HepG2 (cell line): Measurements from ENCODE around the gene TLR9. TPM values are rescaled to one million over a fixed set of nuclear protein-coding genes. Genes with fewer than 3 reads are reported as not detected.
A peak's percentile ranks its signal among the peaks of the same experiment; 100 is the strongest.

Experiments used
- AGO1 ChIP-seq: fragments of 200-400 bp; formaldehyde crosslinking; IDR thresholded peaks from 2 replicates; pipeline ENCODE4 v1.6.1; 2017; ENCODE audit warnings: mild to moderate bottlenecking, low read depth, low read length, moderate library complexity; ENCODE audit not compliant: poor library complexity, severe bottlenecking
- ARNT ChIP-seq: fragments of 450-650 bp; IDR thresholded peaks from 2 replicates; pipeline ENCODE4 v1.6.1; 2017
- ELK4 ChIP-seq: sonication (generic); formaldehyde crosslinking; IDR thresholded peaks from 2 replicates; pipeline ENCODE4 v1.9.0; 2021; ENCODE audit warnings: missing genetic modification reagents, borderline replicate concordance
- HNRNPK ChIP-seq: fragments of 200-400 bp; formaldehyde crosslinking; IDR thresholded peaks from 2 replicates; pipeline ENCODE4 v1.6.1; 2018; ENCODE audit warnings: low read length, low read depth, moderate library complexity, mild to moderate bottlenecking; ENCODE audit not compliant: poor library complexity, severe bottlenecking
- HNRNPUL1 ChIP-seq: fragments of 200-400 bp; formaldehyde crosslinking; IDR thresholded peaks from 2 replicates; pipeline ENCODE4 v1.6.1; 2017; ENCODE audit warnings: low read depth, mild to moderate bottlenecking, low read length, moderate library complexity
- JUN ChIP-seq: sonication (generic); formaldehyde crosslinking; IDR thresholded peaks from 2 replicates; pipeline ENCODE4 v1.4.0; 2020; ENCODE audit warnings: mild to moderate bottlenecking, missing genetic modification reagents
- MAFK ChIP-seq, 2 experiments: IDR thresholded peaks in 1 of 2; conservative IDR thresholded peaks in 1 of 2; 2 replicates each; pipeline ENCODE4 v1.6.1; 2011; ENCODE audit warnings: improper control_type of control experiment in 2 of 2, low read length in 2 of 2
- RBAK ChIP-seq: sonication (generic); formaldehyde crosslinking; IDR thresholded peaks from 2 replicates; pipeline ENCODE4 v1.5.1; 2020; ENCODE audit warnings: mild to moderate bottlenecking, missing genetic modification reagents
- RERE ChIP-seq: IDR thresholded peaks from 2 replicates; pipeline ENCODE4 v1.6.1; 2016; ENCODE audit warnings: low read depth, missing genetic modification reagents, missing compliant biosample characterization
- SALL2 ChIP-seq: sonication (generic); formaldehyde crosslinking; IDR thresholded peaks from 2 replicates; pipeline ENCODE4 v1.8.1; 2023; ENCODE audit warnings: mild to moderate bottlenecking, missing genetic modification reagents, inconsistent platforms
- XBP1 ChIP-seq: sonication (generic); formaldehyde crosslinking; IDR thresholded peaks from 2 replicates; pipeline ENCODE4 v1.5.0; 2020; ENCODE audit warnings: missing genetic modification reagents
- ZKSCAN1 ChIP-seq: fragments of 150-350 bp; IDR thresholded peaks from 2 replicates; pipeline ENCODE4 v1.6.1; 2014; ENCODE audit warnings: low read length
- ZNF230 ChIP-seq: sonication (generic); formaldehyde crosslinking; IDR thresholded peaks from 2 replicates; pipeline ENCODE4 v1.4.0; 2020; ENCODE audit warnings: mild to moderate bottlenecking, missing genetic modification reagents
- ZNF441 ChIP-seq: sonication (generic); formaldehyde crosslinking; IDR thresholded peaks from 2 replicates; pipeline ENCODE4 v1.7.0; 2021; ENCODE audit warnings: missing genetic modification reagents, borderline replicate concordance
- ZNF574 ChIP-seq: sonication (generic); formaldehyde crosslinking; IDR thresholded peaks from 2 replicates; pipeline ENCODE4 v1.4.0; 2020; ENCODE audit warnings: missing genetic modification reagents
- ZNF577 ChIP-seq: sonication (generic); formaldehyde crosslinking; IDR thresholded peaks from 2 replicates; pipeline ENCODE4 v1.4.0; 2020; ENCODE audit warnings: mild to moderate bottlenecking, low read depth, missing genetic modification reagents, borderline replicate concordance
- polyA plus RNA-seq, 8 experiments: library from polyadenylated mRNA; depleted of rRNA in 3 of 8; stranded (reverse) in 7 of 8; unstranded in 1 of 8; fragments of >200 nt; fragmentation: Illumina TruSeq in 4 of 8; extraction: Trizol in 4 of 8; gene quantifications; 2 replicates each; pipeline versions ENCODE4 v1.2.1 to v1.2.3, GENCODE V29; 2011 to 2016; ENCODE audit warnings: low read depth in 4 of 8, missing spikeins in 1 of 8, mixed read lengths in 1 of 8; ENCODE audit not compliant: insufficient read depth in 1 of 8
- total RNA-seq, 5 experiments: library from RNA; depleted of rRNA; stranded (reverse); fragments of >200 nt; fragmentation: Illumina TruSeq; extraction: Trizol; gene quantifications; 2 replicates each; pipeline ENCODE4 v1.2.3, GENCODE V29; 2016; ENCODE audit warnings: low read depth in 1 of 5
- TF ChIP-seq, protein P1 (sequence below): sonication (generic); formaldehyde crosslinking; IDR thresholded peaks from 2 replicates; pipeline ENCODE4 v1.5.1; 2020; ENCODE audit warnings: missing genetic modification reagents, mild to moderate bottlenecking, borderline replicate concordance

TLR9 gene
- total and polyA plus RNA-seq, 2 of the 13 experiments (the other 11 are each of a cell fraction or from before 2014, with no cell fraction given): not detected

- TF ChIP-seq RERE (CRISPR knock-in tag): peak; percentile 85; the same call in 1 of the 2 replicates
- TF ChIP-seq ZKSCAN1: no peak
- no peak for TF ChIP-seq HNRNPK
- TF ChIP-seq ZNF574 (CRISPR knock-in tag): peak; percentile 95
- TF ChIP-seq, protein P1, sequence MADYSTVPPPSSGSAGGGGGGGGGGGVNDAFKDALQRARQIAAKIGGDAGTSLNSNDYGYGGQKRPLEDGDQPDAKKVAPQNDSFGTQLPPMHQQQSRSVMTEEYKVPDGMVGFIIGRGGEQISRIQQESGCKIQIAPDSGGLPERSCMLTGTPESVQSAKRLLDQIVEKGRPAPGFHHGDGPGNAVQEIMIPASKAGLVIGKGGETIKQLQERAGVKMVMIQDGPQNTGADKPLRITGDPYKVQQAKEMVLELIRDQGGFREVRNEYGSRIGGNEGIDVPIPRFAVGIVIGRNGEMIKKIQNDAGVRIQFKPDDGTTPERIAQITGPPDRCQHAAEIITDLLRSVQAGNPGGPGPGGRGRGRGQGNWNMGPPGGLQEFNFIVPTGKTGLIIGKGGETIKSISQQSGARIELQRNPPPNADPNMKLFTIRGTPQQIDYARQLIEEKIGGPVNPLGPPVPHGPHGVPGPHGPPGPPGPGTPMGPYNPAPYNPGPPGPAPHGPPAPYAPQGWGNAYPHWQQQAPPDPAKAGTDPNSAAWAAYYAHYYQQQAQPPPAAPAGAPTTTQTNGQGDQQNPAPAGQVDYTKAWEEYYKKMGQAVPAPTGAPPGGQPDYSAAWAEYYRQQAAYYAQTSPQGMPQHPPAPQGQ (CRISPR knock-in tag): peak; percentile 54; the same call in 1 of the 2 replicates
- no peak for TF ChIP-seq HNRNPUL1
- TF ChIP-seq RBAK (CRISPR knock-in tag): no peak
- peak; percentile 88 for TF ChIP-seq JUN
- no peak for TF ChIP-seq ZNF441
- TF ChIP-seq ZNF577 (CRISPR knock-in tag): no peak
- no peak for TF ChIP-seq XBP1 (CRISPR knock-in tag)
- TF ChIP-seq MAFK (conservative IDR thresholded peaks at IDR 0.05 in 1 of 2, IDR thresholded peaks at IDR 0.05 in 1 of 2; ENCODE audit: low read length in 2 of 2): peak; percentile 34 to 41; a peak in 2 of 4 replicates
- TF ChIP-seq SALL2 (CRISPR knock-in tag): 0 out of 2 replicates have a peak, but pooled peaks have one; percentile 62
- no peak for TF ChIP-seq ELK4 (CRISPR knock-in tag)
- TF ChIP-seq ZNF230 (CRISPR knock-in tag): 0 out of 2 replicates have a peak, but pooled peaks have one; percentile 53
- TF ChIP-seq AGO1: no peak
- TF ChIP-seq ARNT: no peak
Observed at GRCh38 chr3:52210550-52211046, 14.8 kb downstream of the TLR9 start (continued).
